HG03432 (cell line): ENCODE results near the gene CREM.
"Not testable (repeated sequence)": the region's sequence is repeated elsewhere in the genome, so short reads cannot be mapped to it uniquely, and the experiment has no call there.

Experiments used
- ATAC-seq: cut with Tn5 transposase; IDR thresholded peaks from one replicate; pipeline ENCODE4 v1.9.1; 2021; ENCODE audit warnings: mild to moderate bottlenecking, moderate library complexity; ENCODE audit not compliant: unreplicated experiment

The CREM gene

GRCh38 chr10:35191523-35191922 is 64.9 kb downstream of the CREM start:
- no peak for ATAC-seq

- ATAC-seq, result no peak
These were observed 66.1 kb downstream of the CREM start for GRCh38 chr10:35192645-35193249.

GRCh38 chr10:35194471-35194870 is 67.8 kb downstream of the CREM start:
- no peak for ATAC-seq

- no peak for ATAC-seq
These were observed 68.3 kb downstream of the CREM start for GRCh38 chr10:35194906-35195305.

- peak; percentile 97 for ATAC-seq
These were observed 69.0 kb downstream of the CREM start for GRCh38 chr10:35195361-35196306.

GRCh38 chr10:35200487-35200886 is 73.8 kb downstream of the CREM start:
- no peak for ATAC-seq

- no peak for ATAC-seq
These were observed 74.6 kb downstream of the CREM start for GRCh38 chr10:35201234-35201633.

GRCh38 chr10:35202050-35202449 is 75.4 kb downstream of the CREM start:
- no peak for ATAC-seq

GRCh38 chr10:35203745-35204144 is 77.1 kb downstream of the CREM start:
- ATAC-seq, result no peak

- ATAC-seq, result no peak
These were observed 78.1 kb downstream of the CREM start for GRCh38 chr10:35204650-35205319.

- no peak for ATAC-seq
These were observed 79.6 kb downstream of the CREM start for GRCh38 chr10:35206274-35206673.

- peak; percentile 88 for ATAC-seq
These were observed 81.9 kb downstream of the CREM start for GRCh38 chr10:35208536-35208935.

- ATAC-seq, result peak; percentile 34
These were observed 82.4 kb downstream of the CREM start for GRCh38 chr10:35208949-35209613.

GRCh38 chr10:35210961-35211360 is 84.3 kb downstream of the CREM start:
- ATAC-seq, result no peak

GRCh38 chr10:35211390-35211789 is 84.7 kb downstream of the CREM start:
- ATAC-seq, result no peak

- no peak for ATAC-seq
These were observed 86.2 kb downstream of the CREM start for GRCh38 chr10:35212856-35213255.

GRCh38 chr10:35213699-35214098 is 87.1 kb downstream of the CREM start:
- ATAC-seq, result no peak

GRCh38 chr10:35214607-35215020 is 88.0 kb downstream of the CREM start:
- no peak for ATAC-seq

- no peak for ATAC-seq
These were observed 88.5 kb downstream of the CREM start for GRCh38 chr10:35215107-35215506.

- no peak for ATAC-seq
These were observed 89.8 kb downstream of the CREM start for GRCh38 chr10:35216303-35216905.

- ATAC-seq, result not testable (repeated sequence)
These were observed 90.3 kb downstream of the CREM start for GRCh38 chr10:35216956-35217355.
